Stomach (tissue), 9 donors: Measurements from ENCODE around the gene TTF1. TPM values are rescaled to one million over a fixed set of nuclear protein-coding genes. Genes with fewer than 3 reads are reported as not detected.

Source experiments
- DNase-seq, 2 donors: peaks; one replicate each; pipeline versions ENCODE4 v3.0.0 to v3.0.0-alpha.2; 2013 to 2019
- H3K27ac ChIP-seq, 5 donors: fragments of 200-600 bp in 4 of 5; sonication (generic) in 4 of 5; one replicate each; pipeline ENCODE4 v1.5.1; 2013 to 2019; ENCODE audit warnings: mild to moderate bottlenecking in 1 of 5, moderate library complexity in 1 of 5
- H3K27me3 ChIP-seq, 3 donors: fragments of 200-600 bp; sonication (generic); one replicate each; pipeline ENCODE4 v1.5.1; 2017 to 2019; ENCODE audit warnings: mixed run types in 1 of 3
- H3K36me3 ChIP-seq, 4 donors: fragments of 200-600 bp; sonication (generic); 1 replicate in 3 of 4; 2 replicates in 1 of 4; pipeline ENCODE4 v1.5.1; 2016 to 2019
- H3K4me1 ChIP-seq, 4 donors: fragments of 200-600 bp; sonication (generic); one replicate each; pipeline ENCODE4 v1.5.1; 2016 to 2019
- H3K4me3 ChIP-seq, 4 donors: fragments of 200-600 bp; sonication (generic) in 3 of 4; one replicate each; pipeline ENCODE4 v1.5.1; 2016 to 2019; ENCODE audit warnings: mild to moderate bottlenecking in 1 of 4
- H3K9me3 ChIP-seq, 4 donors: fragments of 200-600 bp; sonication (generic); one replicate each; pipeline ENCODE4 v1.5.1; 2016 to 2019
- CTCF ChIP-seq, 7 experiments: fragments of 450-650 bp in 4 of 7; fragments of 200-600 bp in 3 of 7; sonication (generic) in 3 of 7; IDR thresholded peaks; one replicate each; pipeline ENCODE4 v1.5.1; 2016 to 2019; ENCODE audit warnings: antibody characterized with exemption in 7 of 7, control low read depth in 2 of 7, mild to moderate bottlenecking in 1 of 7
- EP300 ChIP-seq: sonication (generic); formaldehyde crosslinking; IDR thresholded peaks from one replicate; pipeline ENCODE4 v1.6.1; 2017; ENCODE audit warnings: antibody characterized with exemption
- POLR2A ChIP-seq, 4 donors: fragments of 450-650 bp; IDR thresholded peaks; one replicate each; pipeline ENCODE4 v1.6.1; 2016; ENCODE audit warnings: antibody characterized with exemption in 4 of 4, control low read depth in 2 of 4, mild to moderate bottlenecking in 1 of 4, moderate library complexity in 1 of 4
- POLR2AphosphoS5 ChIP-seq, 3 donors: sonication (generic); formaldehyde crosslinking; IDR thresholded peaks; one replicate each; pipeline ENCODE4 v1.6.1; 2016; ENCODE audit warnings: antibody characterized with exemption in 3 of 3
- WGBS, 5 donors: extraction: QIAGEN DNeasy Blood & Tissue Kit in 3 of 5; methylation state at CpG; one replicate each; pipeline versions ENCODE4 v1.1.5 to v1.1.7; 2013 to 2018; 5-methylcytosine and 5-hydroxymethylcytosine counted together
- intact Hi-C: fragments of 100-400 bp; cut with DNase I; formaldehyde crosslinking; loops from one replicate; pipeline ENCODE4 v1.15.1; 2023; ENCODE audit warnings: low total_unique reads
- polyA plus RNA-seq, 3 donors: library from polyadenylated mRNA; stranded (reverse); fragments of 200-250 nt; gene quantifications; one replicate each; pipeline ENCODE4 v1.2.3, GENCODE V29; 2013
- total RNA-seq, 5 donors: library from RNA; depleted of rRNA; stranded (reverse); fragments of >200 nt; gene quantifications; one replicate each; pipeline versions ENCODE4 v1.1.0 to v1.2.3, GENCODE V29; 2014 to 2016
- donor health status: healthy with polysubstance abuse.
- donor health status: Bipolar disorder and iron deficiency.
- donor health status: healthy.

Gene TTF1
- total and polyA plus RNA-seq, 8 donors: 4.0 to 18.5 (median 12.1) TPM

- no peak overlapping the region for H3K4me3 ChIP-seq
- intact Hi-C loops: no loop called here
- TF ChIP-seq CTCF (IDR thresholded peaks at IDR 0.05) (no peak), EP300 (no peak), POLR2AphosphoS5 (IDR thresholded peaks at IDR 0.05) (no peak), POLR2A (IDR thresholded peaks at IDR 0.05) (no peak)
- peaks cover 65 to 97% (median 88%) of the 10 kb centered on the region in 4 donors for H3K36me3 ChIP-seq
- H3K9me3 ChIP-seq: no peaks in the 10 kb centered on the region
- WGBS, 5 donors: 68 to 73% (median 72%) methylated on average over 5 of the region's 5 CpGs
- DNase-seq: no peak
- H3K4me1 ChIP-seq: peaks cover 24 to 39% (median 33%) of the 10 kb centered on the region in 4 donors
- no peak overlapping the region for H3K27ac ChIP-seq
- no peaks in the 10 kb centered on the region for H3K27me3 ChIP-seq
These were observed 58.0 kb downstream of the TTF1 start for GRCh38 chr9:132348676-132349075.

- WGBS, 5 donors: 76 to 89% (median 87%) methylated on average over 5 of the region's 5 CpGs
- TF ChIP-seq POLR2A (IDR thresholded peaks at IDR 0.05) (no peak), POLR2AphosphoS5 (IDR thresholded peaks at IDR 0.05) (no peak), CTCF (IDR thresholded peaks at IDR 0.05) (no peak), EP300 (no peak)
- Histone ChIP-seq H3K27me3 (no peaks in the 10 kb centered on the region), H3K4me1 (peaks cover under 1 to 14% (median 8%) of the 10 kb centered on the region in 4 donors), H3K27ac (no peak overlapping the region), H3K9me3 (no peaks in the 10 kb centered on the region), H3K4me3 (no peak overlapping the region), H3K36me3 (peaks cover 79 to 100% (median 91%) of the 10 kb centered on the region in 4 donors)
- no peak for DNase-seq
- intact Hi-C loops: no loop called here
These were observed 60.5 kb downstream of the TTF1 start for GRCh38 chr9:132346177-132346576.

- DNase-seq: no peak
- WGBS, 5 donors: 85 to 95% (median 90%) methylated on average over 9 of the region's 9 CpGs
- peaks cover 74 to 100% (median 100%) of the 10 kb centered on the region in 4 donors for H3K36me3 ChIP-seq
- H3K27me3 ChIP-seq: no peaks in the 10 kb centered on the region
- intact Hi-C loops: no loop called here
- TF ChIP-seq EP300 (no peak), POLR2AphosphoS5 (IDR thresholded peaks at IDR 0.05) (no peak), POLR2A (IDR thresholded peaks at IDR 0.05) (no peak), CTCF (IDR thresholded peaks at IDR 0.05) (no peak)
- no peaks in the 10 kb centered on the region for H3K4me1 ChIP-seq
- H3K4me3 ChIP-seq: no peak overlapping the region
- no peaks in the 10 kb centered on the region for H3K9me3 ChIP-seq
- H3K27ac ChIP-seq: no peak overlapping the region
These were observed 65.3 kb downstream of the TTF1 start for GRCh38 chr9:132341177-132341840.

- Histone ChIP-seq H3K27ac (no peak overlapping the region), H3K9me3 (no peaks in the 10 kb centered on the region), H3K36me3 (peaks cover 69 to 100% (median 99%) of the 10 kb centered on the region in 4 donors), H3K27me3 (no peaks in the 10 kb centered on the region), H3K4me1 (no peaks in the 10 kb centered on the region), H3K4me3 (no peak overlapping the region)
- intact Hi-C loops: no loop called here
- WGBS, 5 donors: 96 to 99% (median 98%) methylated on average over 3 of the region's 3 CpGs
- TF ChIP-seq CTCF (IDR thresholded peaks at IDR 0.05): no peak
- no peak for DNase-seq
These were observed 72.3 kb downstream of the TTF1 start for GRCh38 chr9:132334364-132334763.
